H1 (cell line): ENCODE data around the gene S100A16. TPM values are rescaled to one million over a fixed set of nuclear protein-coding genes. Genes with fewer than 3 reads are reported as not detected.

Experiments used
- ASH2L ChIP-seq: fragments of 200-600, 300-600 bp; sonication (generic); IDR thresholded peaks from one replicate; pipeline ENCODE4 v1.7.1; 2017; ENCODE audit warnings: low read length
- GABPA ChIP-seq: IDR thresholded peaks from 2 replicates; pipeline ENCODE4 v1.6.1; 2011; ENCODE audit warnings: mild to moderate bottlenecking, low read length, moderate library complexity, borderline replicate concordance; ENCODE audit not compliant: insufficient read depth
- GTF2F1 ChIP-seq: IDR thresholded peaks from 2 replicates; pipeline ENCODE4 v1.6.1; 2012; ENCODE audit warnings: low read depth, low read length, improper control_type of control experiment, borderline replicate concordance
- HDAC2 ChIP-seq, 2 experiments: fragments of 300-600 bp in 1 of 2; sonication (generic) in 1 of 2; IDR thresholded peaks; 2 replicates each; pipeline ENCODE4 v1.6.1; 2011 to 2012; ENCODE audit warnings: low read depth in 2 of 2, low read length in 2 of 2, mild to moderate bottlenecking in 2 of 2, moderate library complexity in 2 of 2, borderline replicate concordance in 1 of 2, inconsistent platforms in 1 of 2
- NANOG ChIP-seq: IDR thresholded peaks from 2 replicates; pipeline ENCODE4 v1.6.1; 2011; ENCODE audit warnings: low read length, low read depth, mild to moderate bottlenecking, inconsistent platforms; ENCODE audit not compliant: insufficient read depth, poor library complexity, severe bottlenecking
- POLR2A ChIP-seq, 2 experiments: IDR thresholded peaks; 1 replicate in 1 of 2; 2 replicates in 1 of 2; pipeline ENCODE4 v1.6.1; 2011; ENCODE audit warnings: low read depth in 2 of 2, low read length in 2 of 2, mild to moderate bottlenecking in 2 of 2; ENCODE audit errors: control extremely low read depth in 1 of 2
- POLR2AphosphoS5 ChIP-seq: IDR thresholded peaks from 2 replicates; pipeline ENCODE4 v1.6.1; 2011; ENCODE audit warnings: low read depth, low read length
- POU5F1 ChIP-seq: IDR thresholded peaks from 2 replicates; pipeline ENCODE4 v1.6.1; 2011; ENCODE audit warnings: low read depth, mild to moderate bottlenecking, low read length, moderate library complexity
- RAD21 ChIP-seq, 2 experiments: IDR thresholded peaks in 1 of 2; conservative IDR thresholded peaks in 1 of 2; 2 replicates each; pipeline ENCODE4 v1.6.1; 2011; ENCODE audit warnings: low read depth in 2 of 2, low read length in 2 of 2, improper control_type of control experiment in 1 of 2, inconsistent platforms in 1 of 2, mild to moderate bottlenecking in 1 of 2, moderate library complexity in 1 of 2
- SIN3A ChIP-seq, 2 experiments: IDR thresholded peaks in 1 of 2; conservative IDR thresholded peaks in 1 of 2; 2 replicates each; pipeline ENCODE4 v1.6.1; 2011 to 2012; ENCODE audit warnings: low read length in 2 of 2, improper control_type of control experiment in 1 of 2, low read depth in 1 of 2, mild to moderate bottlenecking in 1 of 2
- SIRT6 ChIP-seq: IDR thresholded peaks from one replicate; pipeline ENCODE4 v1.7.1; 2012; ENCODE audit warnings: low read length, inconsistent platforms
- SRF ChIP-seq: IDR thresholded peaks from 2 replicates; pipeline ENCODE4 v1.6.1; 2011; ENCODE audit warnings: mild to moderate bottlenecking, low read depth, low read length, moderate library complexity
- TCF12 ChIP-seq: IDR thresholded peaks from 2 replicates; pipeline ENCODE4 v1.6.1; 2011; ENCODE audit warnings: low read depth, mild to moderate bottlenecking, low read length
- YY1 ChIP-seq: IDR thresholded peaks from 2 replicates; pipeline ENCODE4 v1.6.1; 2011; ENCODE audit warnings: low read depth, mild to moderate bottlenecking, low read length
- polyA plus RNA-seq, 7 experiments: library from polyadenylated mRNA; depleted of rRNA in 3 of 7; stranded (reverse) in 5 of 7; unstranded in 2 of 7; fragments of >200 nt in 5 of 7; fragments of 200-250 nt in 2 of 7; gene quantifications; 1 replicate in 5 of 7; 2 replicates in 1 of 7; 4 replicates in 1 of 7; pipeline versions ENCODE4 v1.2.1 to v1.2.3, GENCODE V29; 2011 to 2013; ENCODE audit warnings: missing spikeins in 2 of 7, mixed read lengths in 2 of 7
- total RNA-seq: library from RNA; stranded (reverse); fragmentation: NEBNext Ultra II Directional; extraction: Animal tissue kit (Norgen Biotek cat#: 25700); gene quantifications from 2 replicates; pipeline ENCODE4 v1.2.1, GENCODE V29; 2021
- TF ChIP-seq, protein P1 (sequence below): IDR thresholded peaks from 2 replicates; pipeline ENCODE4 v1.6.1; 2012; ENCODE audit warnings: inconsistent platforms
- TF ChIP-seq, protein P2 (sequence below): IDR thresholded peaks from 2 replicates; pipeline ENCODE4 v1.6.1; 2012; ENCODE audit warnings: inconsistent platforms
- TF ChIP-seq, protein P3 (sequence below): IDR thresholded peaks from 2 replicates; pipeline ENCODE4 v1.6.1; 2011; ENCODE audit warnings: low read depth, mild to moderate bottlenecking, low read length; ENCODE audit not compliant: insufficient read depth

Gene S100A16
- total and polyA plus RNA-seq, 2 of the 8 experiments (the other 6 are each of a cell fraction or from before 2014, with no cell fraction given), result 14.9 to 61.4 TPM

DNA sequence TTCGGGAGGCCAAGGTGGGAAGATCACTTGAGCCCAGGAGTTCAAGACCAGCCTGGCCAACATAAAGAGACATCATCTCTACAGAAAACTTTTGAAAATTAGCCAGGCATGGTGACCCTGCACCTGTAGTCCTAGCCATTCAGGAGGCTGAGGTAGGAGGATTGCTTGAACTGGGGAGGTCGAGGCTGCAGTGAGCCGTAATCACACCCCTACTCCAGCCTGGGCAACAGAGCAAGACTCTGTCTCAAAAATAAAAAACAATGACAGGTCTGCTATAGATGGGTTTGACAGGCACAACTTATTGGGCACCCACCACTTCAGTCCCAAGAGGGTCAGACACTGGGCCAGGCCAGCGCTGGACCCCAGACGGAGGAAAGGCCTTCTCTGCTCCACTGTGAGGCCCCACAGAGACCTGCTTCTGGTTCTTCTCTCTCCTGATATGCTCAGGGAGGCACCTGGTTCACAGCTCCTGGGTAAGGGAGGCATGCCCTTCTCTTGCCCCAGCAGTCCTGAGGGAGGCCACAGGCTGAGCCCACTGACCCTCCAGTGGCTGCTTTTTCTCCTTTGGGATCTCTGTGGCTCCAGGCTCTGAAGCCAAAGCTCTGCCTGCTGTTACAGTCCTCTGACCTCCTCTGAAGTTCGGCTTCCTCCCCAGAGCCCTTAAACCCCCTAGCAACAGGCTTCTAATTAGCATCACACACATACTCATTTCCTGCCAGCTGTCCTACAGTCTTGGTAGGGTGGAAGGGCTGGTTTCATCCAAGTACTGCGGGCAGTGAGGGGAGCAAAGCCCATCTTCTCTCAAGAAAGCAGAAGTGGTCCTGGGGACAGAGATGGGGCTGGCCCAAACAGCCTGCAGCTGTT, 14.4 kb downstream of the S100A16 start (continued):
- peak; percentile 38; the same call in 1 of the 2 replicates for TF ChIP-seq GABPA
- TF ChIP-seq POU5F1, result peak; percentile 64; the same call in 1 of the 2 replicates
- TF ChIP-seq YY1, result no peak
- TF ChIP-seq SIN3A (conservative IDR thresholded peaks at IDR 0.05 in 1 of 2, IDR thresholded peaks at IDR 0.05 in 1 of 2; ENCODE audit: low read depth in 1 of 2, low read length in 2 of 2), result 0 out of 4 replicates have a peak, but pooled peaks of 1 of the 2 experiments have one; percentile 28
- TF ChIP-seq, protein P1, sequence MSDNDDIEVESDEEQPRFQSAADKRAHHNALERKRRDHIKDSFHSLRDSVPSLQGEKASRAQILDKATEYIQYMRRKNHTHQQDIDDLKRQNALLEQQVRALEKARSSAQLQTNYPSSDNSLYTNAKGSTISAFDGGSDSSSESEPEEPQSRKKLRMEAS, result no peak
- 0 out of 4 replicates have a peak, but pooled peaks of 1 of the 2 experiments have one; percentile 40 for TF ChIP-seq HDAC2 (IDR thresholded peaks at IDR 0.05; ENCODE audit: borderline replicate concordance in 1 of 2, low read depth in 2 of 2, low read length in 2 of 2)
- TF ChIP-seq ASH2L, result no peak
- TF ChIP-seq TCF12, result peak; percentile 82
- TF ChIP-seq, protein P2, sequence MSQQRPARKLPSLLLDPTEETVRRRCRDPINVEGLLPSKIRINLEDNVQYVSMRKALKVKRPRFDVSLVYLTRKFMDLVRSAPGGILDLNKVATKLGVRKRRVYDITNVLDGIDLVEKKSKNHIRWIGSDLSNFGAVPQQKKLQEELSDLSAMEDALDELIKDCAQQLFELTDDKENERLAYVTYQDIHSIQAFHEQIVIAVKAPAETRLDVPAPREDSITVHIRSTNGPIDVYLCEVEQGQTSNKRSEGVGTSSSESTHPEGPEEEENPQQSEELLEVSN, result no peak
- no peak; the same call in 1 of the 2 replicates for TF ChIP-seq POLR2AphosphoS5
- 0 out of 4 replicates have a peak, but pooled peaks of 1 of the 2 experiments have one; percentile 8 for TF ChIP-seq RAD21 (IDR thresholded peaks at IDR 0.05 in 1 of 2, conservative IDR thresholded peaks at IDR 0.05 in 1 of 2; ENCODE audit: low read depth in 2 of 2, low read length in 2 of 2)
- TF ChIP-seq SRF, result no peak
- peak in 1 of 2 experiments; percentile 59; a peak in 2 of 3 replicates for TF ChIP-seq POLR2A (IDR thresholded peaks at IDR 0.05; ENCODE audit: control extremely low read depth in 1 of 2, low read depth in 2 of 2, low read length in 2 of 2)
- no peak for TF ChIP-seq SIRT6
- TF ChIP-seq GTF2F1, result no peak
- TF ChIP-seq NANOG, result peak; percentile 85
- TF ChIP-seq, protein P3, sequence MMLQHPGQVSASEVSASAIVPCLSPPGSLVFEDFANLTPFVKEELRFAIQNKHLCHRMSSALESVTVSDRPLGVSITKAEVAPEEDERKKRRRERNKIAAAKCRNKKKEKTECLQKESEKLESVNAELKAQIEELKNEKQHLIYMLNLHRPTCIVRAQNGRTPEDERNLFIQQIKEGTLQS, result no peak
